OCI-LY1 (cell line): ENCODE data around the gene EYS.

Source experiments
- EZH2 ChIP-seq: fragments of 200-600 bp; sonication (generic), shearing (Covaris generic); IDR thresholded peaks from 2 replicates; pipeline ENCODE4 v1.8.0; 2017; ENCODE audit warnings: borderline replicate concordance, mixed run types, mild to moderate bottlenecking, antibody characterized with exemption, low read length, moderate library complexity, mixed read lengths
- TF ChIP-seq, protein P1 (sequence below): fragments of 200-600 bp; sonication (generic), shearing (Covaris generic); IDR thresholded peaks from 2 replicates; pipeline ENCODE4 v1.5.1; 2017; ENCODE audit warnings: mild to moderate bottlenecking, antibody characterized with exemption, low read length, moderate library complexity, mixed read lengths

DNA sequence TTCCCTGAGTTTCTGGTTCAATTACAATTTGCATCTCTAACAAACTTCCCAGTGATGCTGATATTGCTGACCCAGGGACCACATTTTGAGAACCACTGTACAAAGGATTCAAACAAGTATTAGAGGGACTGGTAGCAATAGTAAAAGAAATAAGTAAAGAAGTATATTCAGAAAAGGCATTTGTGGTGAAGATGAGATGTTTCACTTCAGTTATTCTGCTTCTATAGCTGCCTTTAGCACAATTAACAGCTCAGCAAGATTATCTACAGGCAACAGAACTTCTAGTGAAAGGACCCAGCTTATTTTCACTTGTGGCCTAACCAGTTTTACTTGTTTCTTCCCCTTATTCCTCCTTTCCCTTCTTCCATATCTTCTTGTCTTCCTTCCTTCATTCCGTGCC lies 1922.0 kb downstream of the EYS start:
- no peak for TF ChIP-seq EZH2
- TF ChIP-seq, protein P1, sequence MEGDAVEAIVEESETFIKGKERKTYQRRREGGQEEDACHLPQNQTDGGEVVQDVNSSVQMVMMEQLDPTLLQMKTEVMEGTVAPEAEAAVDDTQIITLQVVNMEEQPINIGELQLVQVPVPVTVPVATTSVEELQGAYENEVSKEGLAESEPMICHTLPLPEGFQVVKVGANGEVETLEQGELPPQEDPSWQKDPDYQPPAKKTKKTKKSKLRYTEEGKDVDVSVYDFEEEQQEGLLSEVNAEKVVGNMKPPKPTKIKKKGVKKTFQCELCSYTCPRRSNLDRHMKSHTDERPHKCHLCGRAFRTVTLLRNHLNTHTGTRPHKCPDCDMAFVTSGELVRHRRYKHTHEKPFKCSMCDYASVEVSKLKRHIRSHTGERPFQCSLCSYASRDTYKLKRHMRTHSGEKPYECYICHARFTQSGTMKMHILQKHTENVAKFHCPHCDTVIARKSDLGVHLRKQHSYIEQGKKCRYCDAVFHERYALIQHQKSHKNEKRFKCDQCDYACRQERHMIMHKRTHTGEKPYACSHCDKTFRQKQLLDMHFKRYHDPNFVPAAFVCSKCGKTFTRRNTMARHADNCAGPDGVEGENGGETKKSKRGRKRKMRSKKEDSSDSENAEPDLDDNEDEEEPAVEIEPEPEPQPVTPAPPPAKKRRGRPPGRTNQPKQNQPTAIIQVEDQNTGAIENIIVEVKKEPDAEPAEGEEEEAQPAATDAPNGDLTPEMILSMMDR: no peak
